ENCODE data around the gene PLA2G4B.

- TF ChIP-seq CTCF (IDR thresholded peaks at IDR 0.05; ENCODE audit: poor library complexity), result no peak
- TF ChIP-seq EZH2 (IDR thresholded peaks at IDR 0.05; ENCODE audit: borderline replicate concordance), result no peak
- no peak for TF ChIP-seq EZH2phosphoT487 (IDR thresholded peaks at IDR 0.05; ENCODE audit: low read depth, severe bottlenecking, unreplicated experiment)
These were observed 32.9 kb upstream of the PLA2G4B start for GRCh38 chr15:41805711-41806110.
